GM21723 (cell line): ENCODE results near the gene NDUFB4.
"Not testable (repeated sequence)": the region's sequence is repeated elsewhere in the genome, so short reads cannot be mapped to it uniquely, and the experiment has no call there.

Experiments
- ATAC-seq: cut with Tn5 transposase; IDR thresholded peaks from one replicate; pipeline ENCODE4 v1.9.1; 2021; ENCODE audit warnings: mild to moderate bottlenecking, moderate library complexity; ENCODE audit not compliant: unreplicated experiment

The NDUFB4 gene

GRCh38 chr3:120569222-120570057 lies 26.7 kb upstream of the NDUFB4 start:
- no peak for ATAC-seq

- ATAC-seq, result no peak
Observed at GRCh38 chr3:120572027-120572426, 24.1 kb upstream of the NDUFB4 start.

- no peak for ATAC-seq
Observed at GRCh38 chr3:120587332-120587975, 8.7 kb upstream of the NDUFB4 start.

GRCh38 chr3:120595788-120596115 lies 384 bp upstream of the NDUFB4 start:
- ATAC-seq, result no peak

- no peak for ATAC-seq
Observed at GRCh38 chr3:120596853-120597223, 702 bp downstream of the NDUFB4 start.

GRCh38 chr3:120597445-120598049 lies 1.4 kb downstream of the NDUFB4 start:
- peak; percentile 44 for ATAC-seq

- ATAC-seq, result no peak
Observed at GRCh38 chr3:120599211-120599610, 3.1 kb downstream of the NDUFB4 start.

GRCh38 chr3:120601554-120601953 lies 5.4 kb downstream of the NDUFB4 start:
- ATAC-seq, result no peak

GRCh38 chr3:120602682-120603081 lies 6.5 kb downstream of the NDUFB4 start:
- ATAC-seq, result no peak

GRCh38 chr3:120604382-120604781 lies 8.2 kb downstream of the NDUFB4 start:
- no peak for ATAC-seq

GRCh38 chr3:120604784-120605183 lies 8.6 kb downstream of the NDUFB4 start:
- ATAC-seq, result no peak

GRCh38 chr3:120608506-120608905 lies 12.4 kb downstream of the NDUFB4 start:
- ATAC-seq, result no peak

- no peak for ATAC-seq
Observed at GRCh38 chr3:120614765-120615164, 18.6 kb downstream of the NDUFB4 start.

- no peak for ATAC-seq
Observed at GRCh38 chr3:120615847-120616609, 19.9 kb downstream of the NDUFB4 start.

- ATAC-seq, result not testable (repeated sequence)
Observed at GRCh38 chr3:120616745-120617144, 20.6 kb downstream of the NDUFB4 start.

GRCh38 chr3:120622457-120622856 lies 26.3 kb downstream of the NDUFB4 start:
- no peak for ATAC-seq

- no peak for ATAC-seq
Observed at GRCh38 chr3:120622870-120623726, 27.0 kb downstream of the NDUFB4 start.

GRCh38 chr3:120623727-120624093 lies 27.6 kb downstream of the NDUFB4 start:
- no peak for ATAC-seq

- no peak for ATAC-seq
Observed at GRCh38 chr3:120625159-120625586, 29.0 kb downstream of the NDUFB4 start.

GRCh38 chr3:120634539-120634938 lies 38.4 kb downstream of the NDUFB4 start:
- no peak for ATAC-seq
